Mesendoderm (in vitro differentiated cells): ENCODE data around the gene NSRP1.

Experiments
- DNase-seq: peaks from one replicate; pipeline ENCODE4 v3.0.0; 2013
- H2AK5ac ChIP-seq: 2 replicates; pipeline ENCODE4 v1.6.1; 2013; ENCODE audit warnings: low read length, inconsistent platforms
- H2BK120ac ChIP-seq: 2 replicates; pipeline ENCODE4 v1.6.1; 2013; ENCODE audit warnings: low read depth, mild to moderate bottlenecking, low read length, moderate library complexity, mixed read lengths
- H2BK15ac ChIP-seq: replicated peaks from 2 replicates; pipeline ENCODE4 v1.6.1; 2013; ENCODE audit warnings: low read depth, mild to moderate bottlenecking, moderate library complexity
- H2BK5ac ChIP-seq: 2 replicates; pipeline ENCODE4 v1.6.1; 2013; ENCODE audit warnings: low read length, inconsistent platforms
- H3K18ac ChIP-seq: 2 replicates; pipeline ENCODE4 v1.6.1; 2013; ENCODE audit warnings: mild to moderate bottlenecking, low read length, mixed read lengths
- H3K23ac ChIP-seq: one replicate; pipeline ENCODE4 v1.6.1; 2013; ENCODE audit warnings: low read length
- H3K27ac ChIP-seq: 2 replicates; pipeline ENCODE4 v1.5.1; 2013; ENCODE audit warnings: low read depth, mild to moderate bottlenecking, inconsistent platforms, low read length, moderate library complexity
- H3K27me3 ChIP-seq: 2 replicates; pipeline ENCODE4 v1.6.1; 2013; ENCODE audit warnings: low read length, control low read depth, mild to moderate bottlenecking, inconsistent platforms; ENCODE audit not compliant: insufficient read depth, poor library complexity
- H3K36me3 ChIP-seq: 2 replicates; pipeline ENCODE4 v1.6.1; 2013; ENCODE audit warnings: low read length, inconsistent platforms; ENCODE audit not compliant: control insufficient read depth, insufficient read depth
- H3K4ac ChIP-seq: one replicate; pipeline ENCODE4 v1.6.1; 2013; ENCODE audit warnings: low read depth, mild to moderate bottlenecking, low read length, moderate library complexity
- H3K4me1 ChIP-seq: 2 replicates; pipeline ENCODE4 v1.6.1; 2013; ENCODE audit warnings: low read depth, low read length, inconsistent platforms; ENCODE audit not compliant: control insufficient read depth
- H3K4me2 ChIP-seq: 2 replicates; pipeline ENCODE4 v1.6.1; 2013; ENCODE audit warnings: low read length
- H3K4me3 ChIP-seq: 2 replicates; pipeline ENCODE4 v1.5.1; 2013; ENCODE audit warnings: mild to moderate bottlenecking, low read length
- H3K56ac ChIP-seq: one replicate; pipeline ENCODE4 v1.6.1; 2013; ENCODE audit warnings: low read length
- H3K79me1 ChIP-seq: 2 replicates; pipeline ENCODE4 v1.6.1; 2013; ENCODE audit warnings: low read length, inconsistent platforms
- H3K79me2 ChIP-seq: 2 replicates; pipeline ENCODE4 v1.6.1; 2013; ENCODE audit warnings: mild to moderate bottlenecking, low read length; ENCODE audit not compliant: control insufficient read depth, insufficient read depth
- H3K9ac ChIP-seq: 2 replicates; pipeline ENCODE4 v1.6.1; 2013; ENCODE audit warnings: low read length, inconsistent platforms
- H4K5ac ChIP-seq: one replicate; pipeline ENCODE4 v1.6.1; 2013; ENCODE audit warnings: low read length
- H4K8ac ChIP-seq: one replicate; pipeline ENCODE4 v1.6.1; 2013; ENCODE audit warnings: low read depth, mild to moderate bottlenecking, control low read depth, low read length, moderate library complexity
- WGBS: extraction: QIAGEN DNeasy Blood & Tissue Kit; methylation state at CpG from one replicate; pipeline ENCODE4 v1.1.7; 2013; ENCODE audit warnings: low lambda C conversion rate, missing lambda C conversion rate; ENCODE audit not compliant: insufficient coverage; ENCODE audit errors: extremely low coverage; 5-methylcytosine and 5-hydroxymethylcytosine counted together

Gene NSRP1

GRCh38 chr17:30188211-30188939 is 71.8 kb downstream of the NSRP1 start:
- Histone ChIP-seq H3K4me2 (no peak overlapping the region), H3K27me3 (no peaks in the 10 kb centered on the region), H2BK5ac (no peak overlapping the region), H4K5ac (no peak overlapping the region), H3K4me3 (no peak overlapping the region), H3K23ac (no peak overlapping the region), H4K8ac (no peak overlapping the region), H3K27ac (no peak overlapping the region), H3K4me1 (no peaks in the 10 kb centered on the region), H3K4ac (no peak overlapping the region), H3K56ac (no peak overlapping the region), H3K79me2 (no peaks in the 10 kb centered on the region), H3K9ac (no peak overlapping the region), H2BK120ac (no peak overlapping the region), H3K36me3 (peaks cover 3% of the 10 kb centered on the region), H2AK5ac (no peak overlapping the region), H2BK15ac (no peak overlapping the region), H3K79me1 (no peaks in the 10 kb centered on the region), H3K18ac (no peak overlapping the region)
- no CpG with 5 or more reads among the region's 5 CpGs for WGBS
- DNase-seq = no peak

GRCh38 chr17:30191072-30191471 is 74.5 kb downstream of the NSRP1 start:
- DNase-seq = no peak
- Histone ChIP-seq H3K27ac (no peak overlapping the region), H2BK15ac (no peak overlapping the region), H4K5ac (no peak overlapping the region), H3K9ac (no peak overlapping the region), H2AK5ac (no peak overlapping the region), H3K4me1 (no peaks in the 10 kb centered on the region), H3K79me2 (no peaks in the 10 kb centered on the region), H3K56ac (no peak overlapping the region), H3K36me3 (no peaks in the 10 kb centered on the region), H3K4ac (no peak overlapping the region), H3K79me1 (no peaks in the 10 kb centered on the region), H3K27me3 (no peaks in the 10 kb centered on the region), H3K18ac (no peak overlapping the region), H4K8ac (no peak overlapping the region), H3K4me2 (no peak overlapping the region), H2BK5ac (no peak overlapping the region), H3K4me3 (no peak overlapping the region), H3K23ac (no peak overlapping the region), H2BK120ac (no peak overlapping the region)
- WGBS = no CpG with 5 or more reads among the region's 2 CpGs

DNA sequence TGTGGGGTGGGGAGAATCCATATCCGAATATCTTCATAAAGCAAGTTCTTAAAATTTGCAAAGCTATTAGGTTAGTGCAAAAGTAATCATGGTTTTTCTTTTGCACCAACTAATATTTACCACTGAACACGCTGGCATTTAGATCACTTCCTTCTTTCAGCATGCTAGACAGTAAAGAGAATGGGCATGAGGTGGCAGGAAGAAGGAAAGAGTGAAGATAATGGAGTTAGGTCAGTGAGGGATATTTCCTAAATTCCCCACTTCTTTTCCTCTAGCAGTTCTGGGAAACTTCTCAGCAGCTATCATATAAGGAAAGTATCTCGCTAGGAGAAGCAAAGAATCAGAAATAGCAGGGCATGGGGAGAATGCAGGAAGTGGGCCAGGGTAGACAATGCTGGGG is 79.9 kb downstream of the NSRP1 start:
- Histone ChIP-seq H3K27ac (no peak overlapping the region), H3K36me3 (no peaks in the 10 kb centered on the region), H3K79me1 (no peaks in the 10 kb centered on the region), H3K27me3 (no peaks in the 10 kb centered on the region), H3K79me2 (no peaks in the 10 kb centered on the region), H4K8ac (no peak overlapping the region), H2BK120ac (no peak overlapping the region), H3K4ac (no peak overlapping the region), H3K9ac (no peak overlapping the region), H3K4me2 (no peak overlapping the region), H2BK5ac (no peak overlapping the region), H3K23ac (no peak overlapping the region), H2AK5ac (no peak overlapping the region), H3K18ac (no peak overlapping the region), H3K4me1 (no peaks in the 10 kb centered on the region), H3K4me3 (no peak overlapping the region), H2BK15ac (no peak overlapping the region), H4K5ac (no peak overlapping the region), H3K56ac (no peak overlapping the region)
- DNase-seq = no peak
- WGBS = no CpG with 5 or more reads among the region's 3 CpGs

DNA sequence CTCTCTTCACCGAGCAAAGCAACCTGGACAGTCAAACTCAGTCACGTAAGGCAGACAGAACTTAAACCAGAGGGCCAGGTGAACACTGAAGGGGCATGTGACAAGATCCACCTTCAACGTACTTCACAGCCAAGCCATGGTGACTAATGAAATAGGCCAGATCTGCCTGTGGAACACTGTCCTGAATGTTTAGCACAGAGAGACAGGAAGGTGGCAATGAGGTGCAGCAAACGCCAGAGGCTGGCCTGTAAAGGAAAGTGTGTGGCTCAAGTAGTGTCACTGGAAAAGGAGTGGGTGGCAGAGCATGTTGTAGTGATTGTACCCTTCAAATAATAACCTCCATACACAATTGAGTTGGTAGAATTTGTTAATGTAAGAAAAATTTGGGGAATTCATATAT is 80.8 kb downstream of the NSRP1 start:
- H3K56ac ChIP-seq = no peak overlapping the region
- WGBS = no CpG with 5 or more reads among the region's 4 CpGs
- DNase-seq = no peak

GRCh38 chr17:30199600-30199999 is 83.0 kb downstream of the NSRP1 start:
- no peak for DNase-seq
- H3K4ac ChIP-seq = no peak overlapping the region
- no peak overlapping the region for H3K56ac ChIP-seq
- no peak overlapping the region for H3K4me3 ChIP-seq
- no peak overlapping the region for H3K4me2 ChIP-seq
- no peak overlapping the region for H3K9ac ChIP-seq
- no peak overlapping the region for H2BK5ac ChIP-seq
- H4K5ac ChIP-seq = no peak overlapping the region
- no peak overlapping the region for H2BK15ac ChIP-seq
- H3K23ac ChIP-seq = no peak overlapping the region
- H2AK5ac ChIP-seq = no peak overlapping the region
- H3K79me2 ChIP-seq = no peaks in the 10 kb centered on the region
- H2BK120ac ChIP-seq = no peak overlapping the region
- no peaks in the 10 kb centered on the region for H3K79me1 ChIP-seq
- H4K8ac ChIP-seq = no peak overlapping the region
- no peak overlapping the region for H3K27ac ChIP-seq
- no peaks in the 10 kb centered on the region for H3K4me1 ChIP-seq
- no peaks in the 10 kb centered on the region for H3K27me3 ChIP-seq
- WGBS = no CpG with 5 or more reads among the region's 5 CpGs
- H3K18ac ChIP-seq = no peak overlapping the region
- no peaks in the 10 kb centered on the region for H3K36me3 ChIP-seq

More for the DNA sequence above, 80.8 kb downstream of the NSRP1 start:
- Histone ChIP-seq H2BK120ac (no peak overlapping the region), H3K36me3 (no peaks in the 10 kb centered on the region), H3K4me1 (no peaks in the 10 kb centered on the region), H3K18ac (no peak overlapping the region), H2AK5ac (no peak overlapping the region), H3K27ac (no peak overlapping the region), H3K79me2 (no peaks in the 10 kb centered on the region), H3K4me3 (no peak overlapping the region), H3K9ac (no peak overlapping the region), H2BK5ac (no peak overlapping the region), H4K5ac (no peak overlapping the region), H3K79me1 (no peaks in the 10 kb centered on the region), H3K23ac (no peak overlapping the region), H3K4me2 (no peak overlapping the region), H3K27me3 (no peaks in the 10 kb centered on the region), H2BK15ac (no peak overlapping the region), H3K4ac (no peak overlapping the region), H4K8ac (no peak overlapping the region)

- no peak for DNase-seq
- Histone ChIP-seq H2BK120ac (no peak overlapping the region), H3K23ac (no peak overlapping the region), H3K18ac (no peak overlapping the region), H3K4ac (no peak overlapping the region), H4K8ac (no peak overlapping the region), H2BK5ac (no peak overlapping the region), H3K79me2 (no peaks in the 10 kb centered on the region), H2AK5ac (no peak overlapping the region), H3K79me1 (no peaks in the 10 kb centered on the region), H3K27ac (no peak overlapping the region), H3K4me1 (no peaks in the 10 kb centered on the region), H3K9ac (no peak overlapping the region), H3K56ac (no peak overlapping the region), H4K5ac (no peak overlapping the region), H3K27me3 (no peaks in the 10 kb centered on the region), H3K4me2 (no peak overlapping the region), H2BK15ac (no peak overlapping the region), H3K4me3 (no peak overlapping the region), H3K36me3 (no peaks in the 10 kb centered on the region)
- WGBS = no CpG with 5 or more reads among the region's 10 CpGs
Measured at GRCh38 chr17:30200106-30200505, 83.5 kb downstream of the NSRP1 start.
